HG02571 (cell line): Measurements from ENCODE around the gene RANBP1.

ENCODE experiments used
- ATAC-seq: cut with Tn5 transposase; IDR thresholded peaks from one replicate; pipeline ENCODE4 v1.9.1; 2021; ENCODE audit warnings: mild to moderate bottlenecking, moderate library complexity; ENCODE audit not compliant: unreplicated experiment

Gene RANBP1

GRCh38 chr22:20106849-20107237 is 9.1 kb upstream of the RANBP1 start:
- no peak for ATAC-seq

- no peak for ATAC-seq
Measured at GRCh38 chr22:20107471-20107901, 8.4 kb upstream of the RANBP1 start.

GRCh38 chr22:20107951-20108756 is 7.8 kb upstream of the RANBP1 start:
- ATAC-seq = no peak

- ATAC-seq = no peak
Measured at GRCh38 chr22:20108757-20109230, 7.1 kb upstream of the RANBP1 start.

- no peak for ATAC-seq
Measured at GRCh38 chr22:20109411-20110358, 6.2 kb upstream of the RANBP1 start.

- ATAC-seq = no peak
Measured at GRCh38 chr22:20110359-20110985, 5.4 kb upstream of the RANBP1 start.

- ATAC-seq = no peak
Measured at GRCh38 chr22:20111045-20111688, 4.7 kb upstream of the RANBP1 start.

GRCh38 chr22:20111689-20112622 is 3.9 kb upstream of the RANBP1 start:
- no peak for ATAC-seq

- no peak for ATAC-seq
Measured at GRCh38 chr22:20112623-20113511, 3.0 kb upstream of the RANBP1 start.

- ATAC-seq = no peak
Measured at GRCh38 chr22:20113551-20114310, 2.2 kb upstream of the RANBP1 start.

GRCh38 chr22:20114506-20115475 is 1.1 kb upstream of the RANBP1 start:
- no peak for ATAC-seq

GRCh38 chr22:20116376-20116950 is 559 bp downstream of the RANBP1 start:
- no peak for ATAC-seq

GRCh38 chr22:20116951-20117632 is 1.2 kb downstream of the RANBP1 start, which contains the start of gene TRMT2A:
TSS of gene TRMT2A (minus strand) at chr22:20117226. CDS start at chr22:20116906, 320 bp downstream.
- ATAC-seq = peak; percentile 74

- ATAC-seq = peak; percentile 12
Measured at GRCh38 chr22:20117633-20118299, 1.9 kb downstream of the RANBP1 start.
